Right atrium auricular region (tissue), 2 donors: ENCODE results near the gene CNGB1. TPM values are rescaled to one million over a fixed set of nuclear protein-coding genes. Genes with fewer than 3 reads are reported as not detected.

Source experiments
- DNase-seq: peaks from one replicate; pipeline ENCODE4 v3.0.0-alpha.2; 2019; ENCODE audit warnings: low spot score
- H3K27ac ChIP-seq, 2 donors: fragments of 200-600 bp; sonication (generic); 1 replicate in 1 of 2; 2 replicates in 1 of 2; pipeline ENCODE4 v1.5.1; 2016 to 2019
- H3K27me3 ChIP-seq, 2 donors: fragments of 200-600 bp; sonication (generic); one replicate each; pipeline versions ENCODE4 v1.5.1 to v1.6.0; 2017 to 2019
- H3K36me3 ChIP-seq: fragments of 200-600 bp; sonication (generic); one replicate; pipeline ENCODE4 v1.5.1; 2016
- H3K4me1 ChIP-seq, 2 donors: fragments of 200-600 bp; sonication (generic); one replicate each; pipeline versions ENCODE4 v1.5.1 to v1.6.0; 2017 to 2019
- H3K4me3 ChIP-seq, 2 donors: fragments of 200-600 bp; sonication (generic); 1 replicate in 1 of 2; 2 replicates in 1 of 2; pipeline ENCODE4 v1.5.1; 2017 to 2019; ENCODE audit warnings: mild to moderate bottlenecking in 1 of 2, moderate library complexity in 1 of 2
- H3K9me3 ChIP-seq, 2 donors: fragments of 200-600 bp; sonication (generic); one replicate each; pipeline ENCODE4 v1.5.1; 2019
- CTCF ChIP-seq, 2 donors: fragments of 200-600 bp; sonication (generic); IDR thresholded peaks; one replicate each; pipeline ENCODE4 v1.5.1; 2019; ENCODE audit warnings: antibody characterized with exemption in 2 of 2
- total RNA-seq, 2 donors: library from RNA; depleted of rRNA; stranded (reverse); fragments of >200 nt; gene quantifications; one replicate each; pipeline ENCODE4 v1.1.0, GENCODE V29; 2016

CNGB1 gene
- total RNA-seq, 2 donors from 2014 or later: not detected

GRCh38 chr16:57952909-57953308, 18.0 kb downstream of the CNGB1 start:
- H3K9me3 ChIP-seq: no peaks in the 10 kb centered on the region
- DNase-seq: no peak
- H3K27ac ChIP-seq: no peak overlapping the region
- no peaks in the 10 kb centered on the region for H3K4me1 ChIP-seq
- no peak overlapping the region for H3K4me3 ChIP-seq
- TF ChIP-seq CTCF (IDR thresholded peaks at IDR 0.05): no peak
- H3K36me3 ChIP-seq: no peaks in the 10 kb centered on the region
- no peaks in the 10 kb centered on the region for H3K27me3 ChIP-seq

GRCh38 chr16:57951204-57951960, 19.5 kb downstream of the CNGB1 start:
- Histone ChIP-seq H3K27me3 (no peaks in the 10 kb centered on the region), H3K4me1 (no peaks in the 10 kb centered on the region), H3K36me3 (no peaks in the 10 kb centered on the region), H3K4me3 (no peak overlapping the region), H3K27ac (no peak overlapping the region), H3K9me3 (no peaks in the 10 kb centered on the region)
- TF ChIP-seq CTCF (IDR thresholded peaks at IDR 0.05): no peak
- DNase-seq: no peak

GRCh38 chr16:57950382-57950781, 20.5 kb downstream of the CNGB1 start:
- H3K4me1 ChIP-seq: no peaks in the 10 kb centered on the region
- H3K27me3 ChIP-seq: no peaks in the 10 kb centered on the region
- TF ChIP-seq CTCF (IDR thresholded peaks at IDR 0.05): no peak
- no peaks in the 10 kb centered on the region for H3K9me3 ChIP-seq
- no peak overlapping the region for H3K27ac ChIP-seq
- no peak overlapping the region for H3K4me3 ChIP-seq
- H3K36me3 ChIP-seq: no peaks in the 10 kb centered on the region
- DNase-seq: no peak

- Histone ChIP-seq H3K27me3 (no peaks in the 10 kb centered on the region), H3K4me1 (no peaks in the 10 kb centered on the region), H3K4me3 (no peak overlapping the region), H3K9me3 (no peaks in the 10 kb centered on the region), H3K36me3 (no peaks in the 10 kb centered on the region), H3K27ac (no peak overlapping the region)
- DNase-seq: no peak
- TF ChIP-seq CTCF (IDR thresholded peaks at IDR 0.05): no peak
Observed at GRCh38 chr16:57949595-57950238, 21.2 kb downstream of the CNGB1 start.

GRCh38 chr16:57949013-57949412, 21.9 kb downstream of the CNGB1 start:
- H3K4me3 ChIP-seq: no peak overlapping the region
- no peaks in the 10 kb centered on the region for H3K27me3 ChIP-seq
- no peak overlapping the region for H3K27ac ChIP-seq
- TF ChIP-seq CTCF (IDR thresholded peaks at IDR 0.05): no peak
- no peak for DNase-seq
- no peaks in the 10 kb centered on the region for H3K9me3 ChIP-seq
- no peaks in the 10 kb centered on the region for H3K36me3 ChIP-seq
- H3K4me1 ChIP-seq: no peaks in the 10 kb centered on the region
